ENCODE results near the gene PPP1CC.
A peak's percentile ranks its signal among the peaks of the same experiment; 100 is the strongest.

PPP1CC gene

DNA sequence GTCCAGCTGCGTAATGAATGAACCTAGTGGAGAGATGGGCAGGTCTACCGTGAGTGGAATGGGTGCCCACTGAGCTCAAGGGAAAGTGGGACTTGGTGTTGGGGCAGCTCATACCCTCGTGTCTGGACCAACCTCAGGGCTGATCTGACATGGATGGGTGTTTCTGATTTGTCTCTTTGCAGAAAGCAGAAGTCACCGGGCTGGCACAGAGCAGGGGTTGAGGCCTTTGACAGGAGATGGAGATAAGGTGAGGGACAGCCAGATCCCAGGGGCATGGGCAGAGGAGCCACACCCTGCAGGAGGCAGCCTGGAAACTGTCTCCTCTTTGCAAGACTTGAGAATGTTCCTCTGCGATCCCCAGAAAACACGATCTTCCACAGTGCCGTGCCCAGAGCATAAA, 20.9 kb upstream of the PPP1CC start:
- no peak for TF ChIP-seq EZH2phosphoT487 (IDR thresholded peaks at IDR 0.05; ENCODE audit: borderline replicate concordance)
- no peak for TF ChIP-seq CTCF (conservative IDR thresholded peaks at IDR 0.05; ENCODE audit: low read length)
- H3K36me3 ChIP-seq (ENCODE audit: insufficient read depth, low read length): no peaks in the 10 kb centered on the region
- no peaks in the 10 kb centered on the region for H4K20me1 ChIP-seq (ENCODE audit: insufficient read depth, low read length, poor library complexity, severe bottlenecking)
- H3K4me1 ChIP-seq (ENCODE audit: insufficient read depth, low read length, poor library complexity, severe bottlenecking): no peaks in the 10 kb centered on the region
- no peaks in the 10 kb centered on the region for H3K27me3 ChIP-seq (ENCODE audit: insufficient read depth, low read length, poor library complexity, severe bottlenecking)
- no peak overlapping the region for H2AFZ ChIP-seq (ENCODE audit: low read length)
- no peak overlapping the region for H3K4me2 ChIP-seq (ENCODE audit: low read depth, low read length, poor library complexity, severe bottlenecking)
- no peaks in the 10 kb centered on the region for H3K79me2 ChIP-seq (ENCODE audit: insufficient read depth, low read length)
- H3K9me2 ChIP-seq (replicated peaks; ENCODE audit: low read depth, low read length): no peaks in the 10 kb centered on the region
- H3K9ac ChIP-seq (ENCODE audit: low read depth, low read length, poor library complexity, severe bottlenecking): no peak overlapping the region
- H3K9me3 ChIP-seq (ENCODE audit: insufficient read depth, low read depth, low read length): no peaks in the 10 kb centered on the region
- no peaks in the 10 kb centered on the region for H3F3A ChIP-seq (ENCODE audit: low read depth)
- no peak overlapping the region for H3K4me3 ChIP-seq (ENCODE audit: low read length, poor library complexity, severe bottlenecking)

DNA sequence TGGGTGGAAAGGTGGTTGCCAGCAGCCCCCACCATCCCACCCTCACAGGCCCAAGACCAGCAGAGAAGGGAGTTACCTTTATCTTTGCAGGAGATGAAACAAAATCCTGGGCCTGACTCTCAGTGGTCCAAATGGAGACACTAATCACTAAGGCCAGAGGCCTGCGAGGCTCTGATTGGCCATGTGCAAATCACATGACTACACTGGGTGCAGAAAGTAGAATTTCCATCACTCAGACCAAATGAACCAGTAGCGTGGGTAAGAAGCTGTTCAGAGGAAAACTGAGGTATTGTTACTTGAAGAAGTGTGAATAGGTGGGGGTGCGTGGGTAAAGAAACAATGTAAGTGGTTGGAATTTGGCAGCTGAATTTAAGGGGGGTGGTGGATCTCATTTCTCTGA, 20.2 kb upstream of the PPP1CC start:
- no peaks in the 10 kb centered on the region for H3K79me2 ChIP-seq (ENCODE audit: insufficient read depth, low read length)
- H3K9me3 ChIP-seq (ENCODE audit: insufficient read depth, low read depth, low read length): no peaks in the 10 kb centered on the region
- no peaks in the 10 kb centered on the region for H3F3A ChIP-seq (ENCODE audit: low read depth)
- no peaks in the 10 kb centered on the region for H4K20me1 ChIP-seq (ENCODE audit: insufficient read depth, low read length, poor library complexity, severe bottlenecking)
- no peak overlapping the region for H3K9ac ChIP-seq (ENCODE audit: low read depth, low read length, poor library complexity, severe bottlenecking)
- H3K36me3 ChIP-seq (ENCODE audit: insufficient read depth, low read length): no peaks in the 10 kb centered on the region
- no peaks in the 10 kb centered on the region for H3K4me1 ChIP-seq (ENCODE audit: insufficient read depth, low read length, poor library complexity, severe bottlenecking)
- no peaks in the 10 kb centered on the region for H3K27me3 ChIP-seq (ENCODE audit: insufficient read depth, low read length, poor library complexity, severe bottlenecking)
- no peak overlapping the region for H2AFZ ChIP-seq (ENCODE audit: low read length)
- TF ChIP-seq EZH2phosphoT487 (IDR thresholded peaks at IDR 0.05; ENCODE audit: borderline replicate concordance) (no peak), CTCF (conservative IDR thresholded peaks at IDR 0.05; ENCODE audit: low read length) (no peak)
- no peak overlapping the region for H3K4me3 ChIP-seq (ENCODE audit: low read length, poor library complexity, severe bottlenecking)
- H3K9me2 ChIP-seq (replicated peaks; ENCODE audit: low read depth, low read length): no peaks in the 10 kb centered on the region
- no peak overlapping the region for H3K4me2 ChIP-seq (ENCODE audit: low read depth, low read length, poor library complexity, severe bottlenecking)

- no peaks in the 10 kb centered on the region for H3K36me3 ChIP-seq (ENCODE audit: insufficient read depth, low read length)
- no peak overlapping the region for H3K9ac ChIP-seq (ENCODE audit: low read depth, low read length, poor library complexity, severe bottlenecking)
- no peaks in the 10 kb centered on the region for H3K9me3 ChIP-seq (ENCODE audit: insufficient read depth, low read depth, low read length)
- peak overlapping the region; percentile 23; the same call in 1 of the 2 replicates for H2AFZ ChIP-seq (ENCODE audit: low read length)
- no peaks in the 10 kb centered on the region for H4K20me1 ChIP-seq (ENCODE audit: insufficient read depth, low read length, poor library complexity, severe bottlenecking)
- H3K4me1 ChIP-seq (ENCODE audit: insufficient read depth, low read length, poor library complexity, severe bottlenecking): no peaks in the 10 kb centered on the region
- no peak overlapping the region for H3K4me3 ChIP-seq (ENCODE audit: low read length, poor library complexity, severe bottlenecking)
- no peaks in the 10 kb centered on the region for H3K9me2 ChIP-seq (replicated peaks; ENCODE audit: low read depth, low read length)
- no peaks in the 10 kb centered on the region for H3F3A ChIP-seq (ENCODE audit: low read depth)
- TF ChIP-seq CTCF (conservative IDR thresholded peaks at IDR 0.05; ENCODE audit: low read length): no peak
- no peak for TF ChIP-seq EZH2phosphoT487 (IDR thresholded peaks at IDR 0.05; ENCODE audit: borderline replicate concordance)
- no peaks in the 10 kb centered on the region for H3K79me2 ChIP-seq (ENCODE audit: insufficient read depth, low read length)
- no peaks in the 10 kb centered on the region for H3K27me3 ChIP-seq (ENCODE audit: insufficient read depth, low read length, poor library complexity, severe bottlenecking)
- no peak overlapping the region for H3K4me2 ChIP-seq (ENCODE audit: low read depth, low read length, poor library complexity, severe bottlenecking)
Measured at GRCh38 chr12:110760204-110760609, 17.5 kb upstream of the PPP1CC start.
